Endothelial cell of umbilical vein (primary cell): ENCODE measurements around the gene CTDSP1. TPM values are rescaled to one million over a fixed set of nuclear protein-coding genes. Genes with fewer than 3 reads are reported as not detected.

Source experiments
- BruUV-seq: library from RNA; stranded (reverse); fragments of 400-500 nt; replicated peaks from 2 replicates; lab custom pipeline; 2021; lab: Mats Ljungman, UMichigan
- CTCF ChIA-PET: fragments of 300-600, 350-600 bp; sonication (Branson Sonifier 250); formaldehyde crosslinking; loops from one replicate; lab custom pipeline; 2021; ENCODE audit warnings: antibody characterized with exemption, inconsistent platforms; lab: Charles Lee
- POLR2A ChIA-PET: fragments of 300-600, 350-600 bp; sonication (Branson Sonifier 250); formaldehyde crosslinking; loops from one replicate; lab custom pipeline; 2021; ENCODE audit warnings: antibody characterized with exemption, inconsistent platforms; lab: Charles Lee
- DNase-seq: peaks from one replicate; pipeline ENCODE4 v3.0.0-alpha.2; 2011; ENCODE audit warnings: low read depth, low spot score
- FAIRE-seq: peaks from 2 replicates; lab custom pipeline; 2011; peaks lifted over from hg19 to GRCh38; lab: Jason Lieb, UNC
- H2AFZ ChIP-seq: 2 replicates; pipeline ENCODE4 v1.6.0; 2012; ENCODE audit warnings: low read depth, low read length, control low read depth, inconsistent platforms
- H3K27ac ChIP-seq: 2 replicates; pipeline ENCODE4 v1.5.1; 2011; ENCODE audit warnings: low read depth, mild to moderate bottlenecking, control low read depth, low read length, moderate library complexity; ENCODE audit not compliant: insufficient read depth
- H3K27me3 ChIP-seq, 2 experiments: 2 replicates each; pipeline versions ENCODE4 v1.6.0 to v1.6.1; 2011; ENCODE audit warnings: low read length in 2 of 2, mixed read lengths in 1 of 2; ENCODE audit not compliant: control insufficient read depth in 2 of 2, insufficient read depth in 2 of 2
- H3K36me3 ChIP-seq, 2 experiments: 2 replicates in 1 of 2; 3 replicates in 1 of 2; pipeline ENCODE4 v1.5.1; 2011; ENCODE audit warnings: low read length in 2 of 2, mild to moderate bottlenecking in 1 of 2, moderate library complexity in 1 of 2; ENCODE audit not compliant: control insufficient read depth in 2 of 2, insufficient read depth in 2 of 2; ENCODE audit errors: extremely low read depth in 1 of 2
- H3K4me1 ChIP-seq: 3 replicates; pipeline ENCODE4 v1.5.1; 2011; ENCODE audit warnings: mild to moderate bottlenecking, low read length; ENCODE audit not compliant: control insufficient read depth, insufficient read depth; ENCODE audit errors: extremely low read depth
- H3K4me2 ChIP-seq: 2 replicates; pipeline ENCODE4 v1.6.1; 2011; ENCODE audit warnings: low read length, control low read depth, mixed read lengths; ENCODE audit not compliant: insufficient read depth
- H3K4me3 ChIP-seq, 3 experiments: fragments of 200-600 bp in 1 of 3; sonication (generic), shearing (Covaris generic) in 1 of 3; replicated peaks in 1 of 3; 2 replicates each; pipeline ENCODE4 v1.5.1; 2011 to 2016; ENCODE audit warnings: control low read depth in 3 of 3, low read length in 3 of 3, mild to moderate bottlenecking in 2 of 3, inconsistent platforms in 1 of 3, low read depth in 1 of 3, moderate library complexity in 1 of 3; ENCODE audit not compliant: insufficient read depth in 1 of 3
- H3K79me2 ChIP-seq: 2 replicates; pipeline ENCODE4 v1.6.0; 2012; ENCODE audit warnings: low read length, inconsistent platforms; ENCODE audit not compliant: control insufficient read depth, insufficient read depth
- H3K9ac ChIP-seq: replicated peaks from 2 replicates; pipeline ENCODE3; 2011; ENCODE audit warnings: low read length, control low read depth; ENCODE audit not compliant: insufficient read depth; ENCODE audit errors: extremely low read depth
- H3K9me1 ChIP-seq: replicated peaks from 3 replicates; pipeline ENCODE4 v1.6.0; 2011; ENCODE audit warnings: mild to moderate bottlenecking, low read length; ENCODE audit not compliant: control insufficient read depth, insufficient read depth; ENCODE audit errors: extremely low read depth
- H3K9me3 ChIP-seq: replicated peaks from 2 replicates; pipeline ENCODE4 v1.5.1; 2012; ENCODE audit warnings: low read length, inconsistent platforms; ENCODE audit not compliant: control insufficient read depth, insufficient read depth
- H4K20me1 ChIP-seq: replicated peaks from 2 replicates; pipeline ENCODE3; 2011; ENCODE audit warnings: mild to moderate bottlenecking, low read length; ENCODE audit not compliant: control insufficient read depth, insufficient read depth; ENCODE audit errors: extremely low read depth
- EZH2 ChIP-seq: IDR thresholded peaks from 2 replicates; pipeline ENCODE4 v1.6.1; 2012; ENCODE audit warnings: borderline replicate concordance, low read depth, mild to moderate bottlenecking, moderate library complexity, low read length, inconsistent platforms; ENCODE audit not compliant: severe bottlenecking
- FOS ChIP-seq: IDR thresholded peaks from 2 replicates; pipeline ENCODE4 v1.6.1; 2011; ENCODE audit warnings: mild to moderate bottlenecking, low read length, moderate library complexity, borderline replicate concordance; ENCODE audit not compliant: insufficient read depth
- GATA2 ChIP-seq: IDR thresholded peaks from 2 replicates; pipeline ENCODE4 v1.7.0; 2011; ENCODE audit warnings: low read depth, mild to moderate bottlenecking, moderate library complexity, mixed read lengths, low read length; ENCODE audit not compliant: insufficient read length, insufficient read depth
- JUN ChIP-seq: IDR thresholded peaks from 2 replicates; pipeline ENCODE4 v1.6.1; 2011; ENCODE audit warnings: borderline replicate concordance, low read depth; ENCODE audit not compliant: insufficient read length, insufficient read depth
- MYC ChIP-seq: IDR thresholded peaks from one replicate; pipeline ENCODE4 v1.6.1; 2011; ENCODE audit warnings: mild to moderate bottlenecking, low read depth, low read length
- POLR2A ChIP-seq: IDR thresholded peaks from 2 replicates; pipeline ENCODE4 v1.6.1; 2012; ENCODE audit warnings: low read depth, mild to moderate bottlenecking, control low read depth, low read length
- POLR2AphosphoS5 ChIP-seq: IDR thresholded peaks from 2 replicates; pipeline ENCODE4 v1.6.1; 2012; ENCODE audit warnings: low read depth, mild to moderate bottlenecking, control low read depth, low read length, moderate library complexity; ENCODE audit not compliant: insufficient read depth
- dilution Hi-C: fragments of 300-500 bp; cut with MboI; formaldehyde crosslinking; loops from one replicate; pipeline ENCODE4 v1.15.0; 2019; ENCODE audit warnings: low sequenced_read_pairs; ENCODE audit not compliant: extremely low pct_ligation_motif_present
- intact Hi-C: fragments of 100-400 bp; cut with micrococcal nuclease; formaldehyde crosslinking; loops from one replicate; pipeline ENCODE4 v1.10.0; 2022
- polyA plus RNA-seq, 4 experiments: library from polyadenylated mRNA; depleted of rRNA in 3 of 4; stranded (reverse) in 3 of 4; unstranded in 1 of 4; fragments of >200 nt; gene quantifications; 2 replicates each; pipeline versions ENCODE4 v1.2.1 to v1.2.3, GENCODE V29; 2011 to 2012; ENCODE audit warnings: missing spikeins in 1 of 4
- total RNA-seq: library from RNA; stranded (reverse); gene quantifications from 2 replicates; pipeline ENCODE4 v1.2.3, GENCODE V29; 2021
- TF ChIP-seq, protein P1 (sequence below): IDR thresholded peaks from 2 replicates; pipeline ENCODE4 v1.6.1; 2011; ENCODE audit not compliant: insufficient read depth, insufficient read length

The CTDSP1 gene
- total and polyA plus RNA-seq, 2 donors (not counting 3 experiments of a cell fraction or from before 2014, with no cell fraction given) = 86.1 to 112 TPM

DNA sequence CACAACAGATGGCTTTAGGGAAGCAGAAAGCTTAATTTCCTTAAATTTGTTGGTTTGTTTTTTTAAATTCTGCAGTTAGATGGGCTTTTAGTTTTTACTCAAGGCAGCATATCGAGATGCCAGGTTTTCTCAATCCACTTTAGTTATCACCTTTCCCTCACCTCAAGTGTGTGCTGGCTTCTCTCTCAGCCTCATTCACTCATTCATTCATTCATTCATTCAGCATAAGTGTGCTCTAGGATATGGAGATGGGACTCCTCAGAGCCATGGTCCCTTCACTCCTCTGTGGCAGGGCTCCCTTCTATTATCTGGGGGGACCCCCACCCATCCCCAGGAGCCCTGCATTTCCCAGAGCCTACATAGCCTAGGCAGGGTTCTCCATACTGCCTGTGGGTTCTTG, 38.3 kb downstream of the CTDSP1 start:
- H3K9me3 ChIP-seq = no peaks in the 10 kb centered on the region
- H3K27me3 ChIP-seq = no peaks in the 10 kb centered on the region
- CTCF ChIA-PET = no interaction called here
- H3K36me3 ChIP-seq = no peaks in the 10 kb centered on the region
- TF ChIP-seq MYC (no peak), GATA2 (no peak), POLR2AphosphoS5 (no peak), POLR2A (no peak)
- H3K9ac ChIP-seq = no peak overlapping the region
- H3K4me3 ChIP-seq = no peak overlapping the region
- H3K4me1 ChIP-seq = no peaks in the 10 kb centered on the region
- intact Hi-C loops (no loop called here), dilution Hi-C loops (no loop called here)
- H3K9me1 ChIP-seq = no peaks in the 10 kb centered on the region
- H2AFZ ChIP-seq = no peak overlapping the region
- BruUV-seq = no TSS peak
- no peak overlapping the region for H3K4me2 ChIP-seq
- no peak overlapping the region for H3K27ac ChIP-seq
- FAIRE-seq (no peak), DNase-seq (no peak)
- POLR2A ChIA-PET = no interaction called here
- no peaks in the 10 kb centered on the region for H3K79me2 ChIP-seq
- no peaks in the 10 kb centered on the region for H4K20me1 ChIP-seq

DNA sequence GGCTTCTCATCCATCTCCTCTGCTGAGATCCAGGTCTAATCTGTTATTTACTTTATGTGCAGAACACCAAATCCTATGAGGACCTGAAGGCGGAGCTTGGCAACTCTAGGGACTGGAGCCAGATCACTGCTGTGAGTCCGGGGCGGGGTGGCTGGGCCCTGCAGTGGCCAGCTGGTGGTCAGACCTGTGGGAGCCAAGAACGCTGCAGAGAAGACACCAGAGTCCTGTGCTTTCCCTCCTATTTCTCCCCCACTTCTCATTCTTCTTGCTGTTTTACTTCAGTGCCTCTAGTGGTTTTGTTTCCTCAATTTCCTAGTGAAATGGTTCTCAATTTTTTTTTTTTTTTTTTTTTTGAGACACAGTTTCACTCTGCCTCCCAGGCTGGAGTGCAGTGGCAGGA, 38.9 kb downstream of the CTDSP1 start:
- BruUV-seq = no TSS peak
- DNase-seq (no peak), FAIRE-seq (no peak)
- ChIA-PET POLR2A (no interaction called here), CTCF (no interaction called here)
- H3K4me3 ChIP-seq = no peak overlapping the region
- intact Hi-C loops (no loop called here), dilution Hi-C loops (no loop called here)
- H3K79me2 ChIP-seq = no peaks in the 10 kb centered on the region
- TF ChIP-seq FOS (no peak), POLR2AphosphoS5 (no peak), MYC (no peak), POLR2A (no peak), EZH2 (no peak), GATA2 (no peak), JUN (no peak)
- TF ChIP-seq, protein P1, sequence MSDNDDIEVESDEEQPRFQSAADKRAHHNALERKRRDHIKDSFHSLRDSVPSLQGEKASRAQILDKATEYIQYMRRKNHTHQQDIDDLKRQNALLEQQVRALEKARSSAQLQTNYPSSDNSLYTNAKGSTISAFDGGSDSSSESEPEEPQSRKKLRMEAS = no peak
- H3K9me1 ChIP-seq = no peaks in the 10 kb centered on the region
- no peak overlapping the region for H2AFZ ChIP-seq
- H3K36me3 ChIP-seq = no peaks in the 10 kb centered on the region
- H3K27me3 ChIP-seq = no peaks in the 10 kb centered on the region
- H4K20me1 ChIP-seq = no peaks in the 10 kb centered on the region
- no peak overlapping the region for H3K4me2 ChIP-seq
- no peaks in the 10 kb centered on the region for H3K9me3 ChIP-seq
- no peaks in the 10 kb centered on the region for H3K4me1 ChIP-seq
- H3K9ac ChIP-seq = no peak overlapping the region
- H3K27ac ChIP-seq = no peak overlapping the region
